B cell (primary cell): ENCODE measurements around the gene SLC9A9. TPM values are rescaled to one million over a fixed set of nuclear protein-coding genes. Genes with fewer than 3 reads are reported as not detected.

Source experiments
- ATAC-seq: fragments of 200-7000 bp; cut with Tn5 transposase; one replicate; pipeline ENCODE4 v1.10.0; 2021; ENCODE audit warnings: low read depth, mild to moderate bottlenecking, moderate number of reproducible peaks, moderate library complexity
- CTCF ChIA-PET: fragments of 350-600 bp; sonication (Branson Sonifier 250); formaldehyde crosslinking; loops from one replicate; lab custom pipeline; 2021; ENCODE audit warnings: antibody characterized with exemption, inconsistent platforms; lab: Charles Lee
- POLR2A ChIA-PET: fragments of 350-600 bp; sonication (Branson Sonifier 250); formaldehyde crosslinking; loops from one replicate; lab custom pipeline; 2021; ENCODE audit warnings: antibody characterized with exemption; lab: Charles Lee
- DNase-seq: peaks from one replicate; pipeline ENCODE4 v3.0.0; 2013
- H2AFZ ChIP-seq: 2 replicates; pipeline ENCODE4 v1.6.1; 2012; ENCODE audit warnings: mild to moderate bottlenecking, low read depth, low read length; ENCODE audit not compliant: insufficient read depth, poor library complexity, severe bottlenecking
- H3K27ac ChIP-seq, 2 donors: 1 replicate in 1 of 2; 2 replicates in 1 of 2; pipeline ENCODE4 v1.5.1; 2012 to 2013; ENCODE audit warnings: low read length in 2 of 2, mild to moderate bottlenecking in 2 of 2, moderate library complexity in 1 of 2
- H3K27me3 ChIP-seq, 4 experiments: fragments of 200-600 bp in 1 of 4; sonication (generic) in 1 of 4; replicated peaks in 1 of 4; 1 replicate in 2 of 4; 2 replicates in 2 of 4; pipeline versions ENCODE4 v1.6.1 to v1.7.0; 2013 to 2016; ENCODE audit warnings: low read length in 3 of 4, mild to moderate bottlenecking in 2 of 4, mixed read lengths in 1 of 4, moderate library complexity in 1 of 4; ENCODE audit not compliant: insufficient read depth in 4 of 4, control insufficient read depth in 3 of 4; ENCODE audit errors: control extremely low read depth in 1 of 4
- H3K36me3 ChIP-seq, 2 experiments: replicated peaks in 1 of 2; 1 replicate in 1 of 2; 2 replicates in 1 of 2; pipeline versions ENCODE4 v1.6.1 to v1.7.1; 2013; ENCODE audit warnings: low read length in 1 of 2; ENCODE audit not compliant: insufficient read depth in 2 of 2, control insufficient read depth in 1 of 2; ENCODE audit errors: control extremely low read depth in 1 of 2, extremely low read depth in 1 of 2
- H3K4me1 ChIP-seq, 2 donors: fragments of 200-600 bp in 1 of 2; sonication (generic) in 1 of 2; 1 replicate in 1 of 2; 2 replicates in 1 of 2; pipeline versions ENCODE4 v1.5.1 to v1.6.1; 2013 to 2017; ENCODE audit warnings: low read length in 2 of 2; ENCODE audit not compliant: control insufficient read depth in 2 of 2, insufficient read depth in 2 of 2
- H3K4me2 ChIP-seq: replicated peaks from 2 replicates; pipeline ENCODE3; 2012; ENCODE audit warnings: mild to moderate bottlenecking, low read depth, low read length; ENCODE audit not compliant: poor library complexity, severe bottlenecking
- H3K4me3 ChIP-seq, 5 experiments: fragments of 200-600 bp in 1 of 5; sonication (generic) in 1 of 5; 1 replicate in 3 of 5; 2 replicates in 2 of 5; pipeline versions ENCODE4 v1.5.1 to v1.7.0; 2011 to 2016; ENCODE audit warnings: low read length in 4 of 5, mild to moderate bottlenecking in 4 of 5, low read depth in 2 of 5, control low read depth in 1 of 5, moderate library complexity in 1 of 5; ENCODE audit not compliant: insufficient read depth in 1 of 5; ENCODE audit errors: control extremely low read depth in 1 of 5, extremely low read depth in 1 of 5
- H3K79me2 ChIP-seq: fragments of 200-600 bp; sonication (generic); one replicate; pipeline ENCODE4 v1.6.0; 2016; ENCODE audit warnings: low read length; ENCODE audit not compliant: control insufficient read depth, insufficient read depth
- H3K9ac ChIP-seq: fragments of 200-600 bp; sonication (generic); 2 replicates; pipeline ENCODE4 v1.6.1; 2017; ENCODE audit warnings: mild to moderate bottlenecking, low read length, moderate library complexity
- H3K9me3 ChIP-seq, 3 donors: one replicate each; pipeline versions ENCODE4 v1.6.1 to v1.7.1; 2013; ENCODE audit warnings: low read length in 2 of 3; ENCODE audit not compliant: control insufficient read depth in 2 of 3, insufficient read depth in 1 of 3; ENCODE audit errors: control extremely low read depth in 1 of 3
- H4K20me1 ChIP-seq: 2 replicates; pipeline ENCODE4 v1.6.0; 2012; ENCODE audit warnings: mild to moderate bottlenecking, low read length; ENCODE audit not compliant: insufficient read depth, control insufficient read depth, poor library complexity, severe bottlenecking
- H3K27ac Mint-ChIP-seq: one replicate; pipeline ENCODE4 v1.8.0; 2021; ENCODE audit warnings: mixed read lengths
- H3K27me3 Mint-ChIP-seq: one replicate; pipeline ENCODE4 v1.8.0; 2021; ENCODE audit warnings: mixed read lengths
- H3K4me1 Mint-ChIP-seq: one replicate; pipeline ENCODE4 v1.8.0; 2021; ENCODE audit warnings: mixed read lengths
- H3K4me3 Mint-ChIP-seq: one replicate; pipeline ENCODE4 v1.8.0; 2021; ENCODE audit warnings: mixed read lengths
- H3K9me3 Mint-ChIP-seq: one replicate; pipeline ENCODE4 v1.8.0; 2022; ENCODE audit warnings: mixed read lengths; ENCODE audit not compliant: insufficient read depth
- EZH2 ChIP-seq: IDR thresholded peaks from 2 replicates; pipeline ENCODE4 v1.6.1; 2012; ENCODE audit warnings: borderline replicate concordance, low read depth, mild to moderate bottlenecking, moderate library complexity, low read length; ENCODE audit not compliant: insufficient read depth, poor library complexity, severe bottlenecking
- WGBS: methylation state at CpG from one replicate; pipeline ENCODE4 v1.1.5; 2013; ENCODE audit warnings: missing lambda C conversion rate; ENCODE audit not compliant: insufficient coverage; 5-methylcytosine and 5-hydroxymethylcytosine counted together
- intact Hi-C: fragments of 100-400 bp; cut with micrococcal nuclease; formaldehyde crosslinking; loops from one replicate; pipeline ENCODE4 v1.10.0; 2022
- polyA plus RNA-seq: library from polyadenylated mRNA; depleted of rRNA; stranded (reverse); fragments of >200 nt; gene quantifications from 2 replicates; pipeline ENCODE4 v1.2.3, GENCODE V29; 2012
- total RNA-seq, 2 donors: library from RNA; stranded (reverse); fragments of 120-200 nt in 1 of 2; gene quantifications; 1 replicate in 1 of 2; 2 replicates in 1 of 2; pipeline versions ENCODE4 v1.2.3 to v1.2.4, GENCODE V29; 2013 to 2022
- TF ChIP-seq, protein P1 (sequence below): fragments of 200-600 bp; IDR thresholded peaks from one replicate; pipeline ENCODE4 v1.8.0; 2022; ENCODE audit warnings: antibody characterized with exemption, mild to moderate bottlenecking

Gene SLC9A9
- total and polyA plus RNA-seq, 2 donors (not counting 1 experiment from before 2014, with no cell fraction given): 7.7 to 17.3 TPM

- Histone ChIP-seq H3K9me3 (no peaks in the 10 kb centered on the region), H3K79me2 (no peaks in the 10 kb centered on the region), H3K4me3 (no peak overlapping the region), H3K4me1 (no peaks in the 10 kb centered on the region), H2AFZ (no peak overlapping the region), H3K36me3 (no peaks in the 10 kb centered on the region), H3K9ac (no peak overlapping the region), H3K27ac (no peak overlapping the region), H4K20me1 (no peaks in the 10 kb centered on the region), H3K27me3 (no peaks in the 10 kb centered on the region), H3K4me2 (no peak overlapping the region)
- Mint-ChIP-seq H3K9me3 (no peaks in the 10 kb centered on the region), H3K4me1 (peaks cover 11% of the 10 kb centered on the region), H3K27ac (no peak overlapping the region), H3K27me3 (no peaks in the 10 kb centered on the region), H3K4me3 (no peak overlapping the region)
- POLR2A ChIA-PET: no interaction called here
- ATAC-seq (no peak), DNase-seq (no peak)
- no peak for TF ChIP-seq EZH2
- TF ChIP-seq, protein P1, sequence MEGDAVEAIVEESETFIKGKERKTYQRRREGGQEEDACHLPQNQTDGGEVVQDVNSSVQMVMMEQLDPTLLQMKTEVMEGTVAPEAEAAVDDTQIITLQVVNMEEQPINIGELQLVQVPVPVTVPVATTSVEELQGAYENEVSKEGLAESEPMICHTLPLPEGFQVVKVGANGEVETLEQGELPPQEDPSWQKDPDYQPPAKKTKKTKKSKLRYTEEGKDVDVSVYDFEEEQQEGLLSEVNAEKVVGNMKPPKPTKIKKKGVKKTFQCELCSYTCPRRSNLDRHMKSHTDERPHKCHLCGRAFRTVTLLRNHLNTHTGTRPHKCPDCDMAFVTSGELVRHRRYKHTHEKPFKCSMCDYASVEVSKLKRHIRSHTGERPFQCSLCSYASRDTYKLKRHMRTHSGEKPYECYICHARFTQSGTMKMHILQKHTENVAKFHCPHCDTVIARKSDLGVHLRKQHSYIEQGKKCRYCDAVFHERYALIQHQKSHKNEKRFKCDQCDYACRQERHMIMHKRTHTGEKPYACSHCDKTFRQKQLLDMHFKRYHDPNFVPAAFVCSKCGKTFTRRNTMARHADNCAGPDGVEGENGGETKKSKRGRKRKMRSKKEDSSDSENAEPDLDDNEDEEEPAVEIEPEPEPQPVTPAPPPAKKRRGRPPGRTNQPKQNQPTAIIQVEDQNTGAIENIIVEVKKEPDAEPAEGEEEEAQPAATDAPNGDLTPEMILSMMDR: no peak
- no CpG with 5 or more reads among the region's 1 CpG for WGBS
- intact Hi-C loops: no loop called here
- CTCF ChIA-PET: no interaction called here
Observed at GRCh38 chr3:143273975-143274690, 574.1 kb downstream of the SLC9A9 start.

- Histone ChIP-seq H3K36me3 (no peaks in the 10 kb centered on the region), H2AFZ (no peak overlapping the region), H3K9ac (no peak overlapping the region), H3K4me1 (peaks cover 0 to 6% of the 10 kb centered on the region in 2 donors), H4K20me1 (no peaks in the 10 kb centered on the region), H3K27ac (no peak overlapping the region), H3K9me3 (no peaks in the 10 kb centered on the region), H3K4me3 (no peak overlapping the region), H3K27me3 (no peaks in the 10 kb centered on the region), H3K79me2 (no peaks in the 10 kb centered on the region), H3K4me2 (no peak overlapping the region)
- Mint-ChIP-seq H3K27ac (no peak overlapping the region), H3K27me3 (no peaks in the 10 kb centered on the region), H3K4me1 (peaks cover 8% of the 10 kb centered on the region), H3K4me3 (no peak overlapping the region), H3K9me3 (no peaks in the 10 kb centered on the region)
- TF ChIP-seq, protein P1: no peak
- no peak for TF ChIP-seq EZH2
- intact Hi-C loops: no loop called here
- ChIA-PET CTCF (no interaction called here), POLR2A (no interaction called here)
- ATAC-seq: no peak
- no peak for DNase-seq
- WGBS: no CpG with 5 or more reads among the region's 2 CpGs
Observed at GRCh38 chr3:143271136-143271535, 577.1 kb downstream of the SLC9A9 start.
